ENCODE results near the gene PLXNA2.

The PLXNA2 gene

GRCh38 chr1:208042868-208043267, 201.3 kb downstream of the PLXNA2 start:
- no peak for DNase-seq (ENCODE audit: low read depth)

GRCh38 chr1:208042041-208042615, 202.1 kb downstream of the PLXNA2 start:
- DNase-seq (ENCODE audit: low read depth) = no peak

- DNase-seq (ENCODE audit: low read depth) = no peak
These were observed 202.7 kb downstream of the PLXNA2 start for GRCh38 chr1:208041505-208041904.

GRCh38 chr1:208040821-208041297, 203.3 kb downstream of the PLXNA2 start:
- no peak for DNase-seq (ENCODE audit: low read depth)

- no peak for DNase-seq (ENCODE audit: low read depth)
These were observed 204.4 kb downstream of the PLXNA2 start for GRCh38 chr1:208039536-208040332.

- DNase-seq (ENCODE audit: low read depth) = no peak
These were observed 205.9 kb downstream of the PLXNA2 start for GRCh38 chr1:208038303-208038702.

- DNase-seq (ENCODE audit: low read depth) = no peak
These were observed 207.0 kb downstream of the PLXNA2 start for GRCh38 chr1:208036918-208037766.

GRCh38 chr1:208036106-208036808, 207.9 kb downstream of the PLXNA2 start:
- no peak for DNase-seq (ENCODE audit: low read depth)

- no peak for DNase-seq (ENCODE audit: low read depth)
These were observed 210.0 kb downstream of the PLXNA2 start for GRCh38 chr1:208034135-208034534.

GRCh38 chr1:208033236-208033635, 210.9 kb downstream of the PLXNA2 start:
- no peak for DNase-seq (ENCODE audit: low read depth)

- no peak for DNase-seq (ENCODE audit: low read depth)
These were observed 212.3 kb downstream of the PLXNA2 start for GRCh38 chr1:208031932-208032320.

GRCh38 chr1:208031316-208031931, 212.8 kb downstream of the PLXNA2 start:
- DNase-seq (ENCODE audit: low read depth) = no peak

- DNase-seq (ENCODE audit: low read depth) = no peak
These were observed 213.7 kb downstream of the PLXNA2 start for GRCh38 chr1:208030288-208031091.

- no peak for DNase-seq (ENCODE audit: low read depth)
These were observed 214.6 kb downstream of the PLXNA2 start for GRCh38 chr1:208029381-208030287.

GRCh38 chr1:208028526-208028925, 215.7 kb downstream of the PLXNA2 start:
- DNase-seq (ENCODE audit: low read depth) = no peak

- no peak for DNase-seq (ENCODE audit: low read depth)
These were observed 216.3 kb downstream of the PLXNA2 start for GRCh38 chr1:208027861-208028260.

- DNase-seq (ENCODE audit: low read depth) = no peak
These were observed 217.2 kb downstream of the PLXNA2 start for GRCh38 chr1:208026880-208027438.

- DNase-seq (ENCODE audit: low read depth) = no peak
These were observed 219.2 kb downstream of the PLXNA2 start for GRCh38 chr1:208025031-208025430.

GRCh38 chr1:208024406-208024805, 219.8 kb downstream of the PLXNA2 start:
- DNase-seq (ENCODE audit: low read depth) = no peak

Data from stimulated activated CD8-positive, alpha-beta memory T cell treated with anti-CD3 and anti-CD28 coated beads, Interleukin-15, amount 100 ng/mL, for 1 hour (primary cell).